ENCODE results near the gene ANKDD1B.

ANKDD1B gene

DNA sequence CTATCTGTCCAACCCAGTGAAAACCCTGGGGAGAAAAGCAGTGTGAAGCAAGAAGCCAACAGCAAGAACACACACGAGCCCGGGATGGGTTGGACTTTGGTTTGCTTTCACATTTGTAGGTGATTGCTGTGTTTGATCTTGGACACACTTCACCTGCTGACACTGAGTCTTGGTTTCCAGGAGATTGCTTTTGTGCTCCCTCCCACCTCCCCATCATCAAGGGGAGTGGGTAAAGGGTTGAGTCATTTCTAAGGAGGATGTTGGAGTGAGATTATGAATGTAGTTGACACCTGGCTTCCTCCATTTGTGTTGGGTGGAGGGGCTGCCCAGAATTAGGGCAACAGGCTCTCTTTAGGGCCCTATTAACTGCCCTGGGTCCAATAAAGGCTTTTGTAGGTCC lies 37.5 kb downstream of the ANKDD1B start:
- TF ChIP-seq CEBPB (IDR thresholded peaks at IDR 0.05) (no peak), NFIC (IDR thresholded peaks at IDR 0.05) (no peak), CREB1 (IDR thresholded peaks at IDR 0.05; ENCODE audit: low read depth) (no peak), ZBTB7A (IDR thresholded peaks at IDR 0.05; ENCODE audit: low read depth) (no peak), YY1 (IDR thresholded peaks at IDR 0.05; ENCODE audit: low read depth) (no peak), EGR1 (IDR thresholded peaks at IDR 0.05) (no peak), RAD21 (IDR thresholded peaks at IDR 0.05; ENCODE audit: low read depth) (no peak), TCF12 (IDR thresholded peaks at IDR 0.05; ENCODE audit: low read depth) (no peak), TEAD4 (IDR thresholded peaks at IDR 0.05) (no peak)
- TF ChIP-seq, protein P1, sequence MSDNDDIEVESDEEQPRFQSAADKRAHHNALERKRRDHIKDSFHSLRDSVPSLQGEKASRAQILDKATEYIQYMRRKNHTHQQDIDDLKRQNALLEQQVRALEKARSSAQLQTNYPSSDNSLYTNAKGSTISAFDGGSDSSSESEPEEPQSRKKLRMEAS (IDR thresholded peaks at IDR 0.05): no peak
- TF ChIP-seq, protein P2, sequence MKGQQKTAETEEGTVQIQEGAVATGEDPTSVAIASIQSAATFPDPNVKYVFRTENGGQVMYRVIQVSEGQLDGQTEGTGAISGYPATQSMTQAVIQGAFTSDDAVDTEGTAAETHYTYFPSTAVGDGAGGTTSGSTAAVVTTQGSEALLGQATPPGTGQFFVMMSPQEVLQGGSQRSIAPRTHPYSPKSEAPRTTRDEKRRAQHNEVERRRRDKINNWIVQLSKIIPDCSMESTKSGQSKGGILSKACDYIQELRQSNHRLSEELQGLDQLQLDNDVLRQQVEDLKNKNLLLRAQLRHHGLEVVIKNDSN (IDR thresholded peaks at IDR 0.05): no peak
- TF ChIP-seq, protein P3, sequence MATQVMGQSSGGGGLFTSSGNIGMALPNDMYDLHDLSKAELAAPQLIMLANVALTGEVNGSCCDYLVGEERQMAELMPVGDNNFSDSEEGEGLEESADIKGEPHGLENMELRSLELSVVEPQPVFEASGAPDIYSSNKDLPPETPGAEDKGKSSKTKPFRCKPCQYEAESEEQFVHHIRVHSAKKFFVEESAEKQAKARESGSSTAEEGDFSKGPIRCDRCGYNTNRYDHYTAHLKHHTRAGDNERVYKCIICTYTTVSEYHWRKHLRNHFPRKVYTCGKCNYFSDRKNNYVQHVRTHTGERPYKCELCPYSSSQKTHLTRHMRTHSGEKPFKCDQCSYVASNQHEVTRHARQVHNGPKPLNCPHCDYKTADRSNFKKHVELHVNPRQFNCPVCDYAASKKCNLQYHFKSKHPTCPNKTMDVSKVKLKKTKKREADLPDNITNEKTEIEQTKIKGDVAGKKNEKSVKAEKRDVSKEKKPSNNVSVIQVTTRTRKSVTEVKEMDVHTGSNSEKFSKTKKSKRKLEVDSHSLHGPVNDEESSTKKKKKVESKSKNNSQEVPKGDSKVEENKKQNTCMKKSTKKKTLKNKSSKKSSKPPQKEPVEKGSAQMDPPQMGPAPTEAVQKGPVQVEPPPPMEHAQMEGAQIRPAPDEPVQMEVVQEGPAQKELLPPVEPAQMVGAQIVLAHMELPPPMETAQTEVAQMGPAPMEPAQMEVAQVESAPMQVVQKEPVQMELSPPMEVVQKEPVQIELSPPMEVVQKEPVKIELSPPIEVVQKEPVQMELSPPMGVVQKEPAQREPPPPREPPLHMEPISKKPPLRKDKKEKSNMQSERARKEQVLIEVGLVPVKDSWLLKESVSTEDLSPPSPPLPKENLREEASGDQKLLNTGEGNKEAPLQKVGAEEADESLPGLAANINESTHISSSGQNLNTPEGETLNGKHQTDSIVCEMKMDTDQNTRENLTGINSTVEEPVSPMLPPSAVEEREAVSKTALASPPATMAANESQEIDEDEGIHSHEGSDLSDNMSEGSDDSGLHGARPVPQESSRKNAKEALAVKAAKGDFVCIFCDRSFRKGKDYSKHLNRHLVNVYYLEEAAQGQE (IDR thresholded peaks at IDR 0.05; ENCODE audit: low read depth): no peak

DNA sequence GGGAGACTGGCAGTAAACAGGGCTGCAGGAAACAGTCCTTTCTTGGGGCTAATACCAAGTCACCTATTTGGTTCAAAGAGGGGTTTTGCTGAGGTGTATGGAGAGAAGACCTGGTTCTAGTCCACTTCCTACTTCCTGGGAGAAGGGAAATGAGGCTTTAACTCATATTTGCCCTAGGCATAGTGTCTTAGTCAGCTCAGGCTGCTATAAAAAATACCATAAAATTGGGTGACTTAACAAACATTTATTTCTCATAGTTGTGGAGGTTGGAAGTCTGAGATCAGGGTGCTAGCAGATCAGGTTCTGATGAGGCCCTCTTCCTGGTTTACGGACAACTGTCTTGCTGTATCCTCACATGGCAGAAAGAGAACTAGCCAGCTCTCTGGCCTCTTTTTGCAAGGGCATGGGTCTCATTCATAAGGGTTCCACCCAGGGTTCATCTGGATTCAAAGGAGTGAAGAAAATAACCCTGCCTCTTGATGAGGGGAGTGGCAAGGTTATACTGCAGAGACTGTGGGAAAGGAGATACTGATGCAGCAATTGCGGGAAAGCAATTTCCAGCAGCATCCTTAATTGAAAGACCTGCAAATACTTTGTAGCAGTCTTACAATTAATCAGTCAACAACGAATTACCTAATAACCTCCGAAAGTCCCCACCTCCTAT lies 40.5 kb downstream of the ANKDD1B start:
- TF ChIP-seq NFIC (IDR thresholded peaks at IDR 0.05): no peak
- TF ChIP-seq EGR1 (IDR thresholded peaks at IDR 0.05): no peak
- TF ChIP-seq TAF1 (IDR thresholded peaks at IDR 0.05; ENCODE audit: low read depth): no peak
- no peak for TF ChIP-seq ZBTB7A (IDR thresholded peaks at IDR 0.05; ENCODE audit: low read depth)
- TF ChIP-seq, protein P2 (IDR thresholded peaks at IDR 0.05): no peak
- no peak for TF ChIP-seq TEAD4 (IDR thresholded peaks at IDR 0.05)
- TF ChIP-seq, protein P1 (IDR thresholded peaks at IDR 0.05): no peak
- no peak for TF ChIP-seq CREB1 (IDR thresholded peaks at IDR 0.05; ENCODE audit: low read depth)
- TF ChIP-seq CEBPB (IDR thresholded peaks at IDR 0.05): no peak
- TF ChIP-seq RAD21 (IDR thresholded peaks at IDR 0.05; ENCODE audit: low read depth): no peak

DNA sequence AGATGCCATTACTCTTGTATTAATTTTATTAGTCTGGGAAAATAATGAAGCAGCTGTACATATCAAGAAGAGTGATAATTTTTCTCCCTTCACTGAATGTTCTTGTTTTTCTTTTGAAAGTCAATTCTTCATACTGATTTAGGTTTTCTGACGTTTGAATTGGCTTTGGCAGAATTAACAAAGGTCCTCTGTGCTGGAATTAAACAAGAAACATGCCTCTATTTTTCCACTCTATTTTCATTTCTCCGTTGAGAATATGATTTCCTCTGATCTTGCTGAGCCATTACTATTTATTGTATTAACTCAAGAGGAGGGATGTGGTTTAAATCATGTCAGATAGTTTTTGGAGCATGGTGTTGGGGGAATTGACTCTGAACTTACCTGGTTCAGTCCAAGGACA lies 42.3 kb downstream of the ANKDD1B start:
- no peak for TF ChIP-seq CEBPB (IDR thresholded peaks at IDR 0.05)
- no peak for TF ChIP-seq EP300 (IDR thresholded peaks at IDR 0.05; ENCODE audit: borderline replicate concordance)
- TF ChIP-seq EGR1 (IDR thresholded peaks at IDR 0.05): no peak
- no peak for TF ChIP-seq NFIC (IDR thresholded peaks at IDR 0.05)
- TF ChIP-seq ZBTB7A (IDR thresholded peaks at IDR 0.05; ENCODE audit: low read depth): no peak
- TF ChIP-seq, protein P3 (IDR thresholded peaks at IDR 0.05; ENCODE audit: low read depth): no peak
- no peak for TF ChIP-seq TCF12 (IDR thresholded peaks at IDR 0.05; ENCODE audit: low read depth)
- no peak for TF ChIP-seq TAF1 (IDR thresholded peaks at IDR 0.05; ENCODE audit: low read depth)
- TF ChIP-seq, protein P2 (IDR thresholded peaks at IDR 0.05): no peak
- TF ChIP-seq RAD21 (IDR thresholded peaks at IDR 0.05; ENCODE audit: low read depth): no peak
- TF ChIP-seq YY1 (IDR thresholded peaks at IDR 0.05; ENCODE audit: low read depth): no peak
- TF ChIP-seq, protein P1 (IDR thresholded peaks at IDR 0.05): no peak
- TF ChIP-seq CREB1 (IDR thresholded peaks at IDR 0.05; ENCODE audit: low read depth): no peak
- no peak for TF ChIP-seq FOXM1 (IDR thresholded peaks at IDR 0.05; ENCODE audit: borderline replicate concordance, low read depth)

DNA sequence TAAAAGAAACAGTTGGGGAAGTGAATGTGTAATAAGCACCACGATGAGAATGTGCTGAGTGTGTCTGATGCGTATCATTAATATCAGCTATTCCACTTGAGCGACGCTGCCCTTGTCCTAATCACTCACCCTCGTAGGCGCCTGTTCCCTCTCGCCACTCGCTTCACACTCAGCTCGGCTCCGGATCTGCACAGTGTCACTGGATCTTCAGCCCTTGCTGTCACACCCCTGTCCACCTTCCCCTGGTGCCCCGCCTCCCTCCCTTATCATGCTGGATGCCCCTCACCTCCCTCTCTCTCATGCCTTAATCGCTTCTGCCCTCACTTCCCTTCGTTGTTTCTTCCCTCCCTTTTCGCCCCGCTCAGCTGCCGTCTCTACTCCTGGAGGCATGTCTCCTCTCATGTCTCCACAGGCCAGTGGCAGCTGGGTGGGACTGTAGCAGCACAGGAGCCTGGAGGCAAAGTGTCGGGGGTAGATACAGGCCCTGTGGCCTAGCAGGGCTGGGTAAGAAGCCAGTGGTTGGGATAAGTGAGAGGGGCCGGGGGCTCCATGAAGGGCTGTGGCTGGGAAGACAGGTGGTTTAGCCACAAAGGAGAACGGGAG lies 43.5 kb downstream of the ANKDD1B start:
- TF ChIP-seq RAD21 (IDR thresholded peaks at IDR 0.05; ENCODE audit: low read depth) (no peak), EP300 (IDR thresholded peaks at IDR 0.05; ENCODE audit: borderline replicate concordance) (no peak), EGR1 (IDR thresholded peaks at IDR 0.05) (no peak), YY1 (IDR thresholded peaks at IDR 0.05; ENCODE audit: low read depth) (no peak), TAF1 (IDR thresholded peaks at IDR 0.05; ENCODE audit: low read depth) (no peak), FOXM1 (IDR thresholded peaks at IDR 0.05; ENCODE audit: borderline replicate concordance, low read depth) (no peak), NFIC (IDR thresholded peaks at IDR 0.05) (no peak), TCF12 (IDR thresholded peaks at IDR 0.05; ENCODE audit: low read depth) (no peak), CEBPB (IDR thresholded peaks at IDR 0.05) (no peak)
- TF ChIP-seq, protein P1 (IDR thresholded peaks at IDR 0.05): no peak
- TF ChIP-seq, protein P3 (IDR thresholded peaks at IDR 0.05; ENCODE audit: low read depth): no peak

All from Ishikawa (cell line).